Measurements from ENCODE around the gene LY86.

The LY86 gene

GRCh38 chr6:6570929-6571671 is 17.4 kb upstream of the LY86 start:
- DNase-seq = no peak

- no peak for DNase-seq
Observed at GRCh38 chr6:6575143-6575542, 13.4 kb upstream of the LY86 start.

- no peak for DNase-seq
Observed at GRCh38 chr6:6577735-6578134, 10.8 kb upstream of the LY86 start.

- DNase-seq = no peak
Observed at GRCh38 chr6:6579281-6579680, 9.2 kb upstream of the LY86 start.

- DNase-seq = no peak
Observed at GRCh38 chr6:6580225-6580856, 8.2 kb upstream of the LY86 start.

- DNase-seq = no peak
Observed at GRCh38 chr6:6581054-6581453, 7.5 kb upstream of the LY86 start.

GRCh38 chr6:6582131-6582530 is 6.4 kb upstream of the LY86 start:
- DNase-seq = no peak

- DNase-seq = peak; percentile 47
Observed at GRCh38 chr6:6583836-6584235, 4.7 kb upstream of the LY86 start.

GRCh38 chr6:6584310-6585002 is 4.1 kb upstream of the LY86 start:
- peak; percentile 16 for DNase-seq

GRCh38 chr6:6585003-6585311 is 3.6 kb upstream of the LY86 start:
- DNase-seq = no peak

- no peak for DNase-seq
Observed at GRCh38 chr6:6586167-6586566, 2.4 kb upstream of the LY86 start.

GRCh38 chr6:6586671-6587526 is 1.6 kb upstream of the LY86 start:
- no peak for DNase-seq

GRCh38 chr6:6587696-6588063 is 840 bp upstream of the LY86 start:
- no peak for DNase-seq

- no peak for DNase-seq
Observed at GRCh38 chr6:6588924-6589709, 597 bp downstream of the LY86 start.

GRCh38 chr6:6590530-6590929 is 2.0 kb downstream of the LY86 start:
- DNase-seq = peak; percentile 26

- peak; percentile 84 for DNase-seq
Observed at GRCh38 chr6:6591778-6592465, 3.4 kb downstream of the LY86 start.

- no peak for DNase-seq
Observed at GRCh38 chr6:6592826-6593475, 4.4 kb downstream of the LY86 start.

- no peak for DNase-seq
Observed at GRCh38 chr6:6593867-6594468, 5.4 kb downstream of the LY86 start.

GRCh38 chr6:6595025-6595424 is 6.5 kb downstream of the LY86 start:
- no peak for DNase-seq

- DNase-seq = no peak
Observed at GRCh38 chr6:6595952-6596351, 7.4 kb downstream of the LY86 start.

Data from hematopoietic multipotent progenitor cell treated with erythropoietin and hydrocortisone succinate and interleukin-3 and kit ligand, for 6 days (in vitro differentiated cells).